GM12873 (cell line): ENCODE results near the gene NOL4L.

Source experiments
- TF ChIP-seq, protein P1 (sequence below): IDR thresholded peaks from 2 replicates; pipeline ENCODE4 v1.5.1; 2012; ENCODE audit warnings: low read depth, mild to moderate bottlenecking, moderate library complexity, low read length, control low read depth; ENCODE audit not compliant: insufficient read depth; ENCODE audit errors: missing control alignments

Gene NOL4L

DNA sequence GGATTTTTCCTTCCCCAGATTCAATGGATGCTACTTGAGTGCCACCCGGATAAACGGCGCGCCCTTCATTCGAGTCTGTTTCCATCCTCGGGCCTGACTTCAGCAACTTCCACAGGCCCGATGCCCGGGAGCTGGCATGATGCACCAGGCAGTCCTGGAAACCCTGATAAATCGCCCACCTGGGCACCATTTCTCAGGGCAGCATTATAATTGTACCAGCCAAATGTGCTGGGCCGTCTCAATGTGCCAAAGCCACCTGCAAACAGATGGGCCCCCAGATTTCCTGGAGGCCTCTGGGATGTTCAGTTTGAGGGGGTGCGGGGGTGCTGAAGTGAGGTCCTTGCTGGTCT is 65.8 kb downstream of the NOL4L start:
- TF ChIP-seq, protein P1, sequence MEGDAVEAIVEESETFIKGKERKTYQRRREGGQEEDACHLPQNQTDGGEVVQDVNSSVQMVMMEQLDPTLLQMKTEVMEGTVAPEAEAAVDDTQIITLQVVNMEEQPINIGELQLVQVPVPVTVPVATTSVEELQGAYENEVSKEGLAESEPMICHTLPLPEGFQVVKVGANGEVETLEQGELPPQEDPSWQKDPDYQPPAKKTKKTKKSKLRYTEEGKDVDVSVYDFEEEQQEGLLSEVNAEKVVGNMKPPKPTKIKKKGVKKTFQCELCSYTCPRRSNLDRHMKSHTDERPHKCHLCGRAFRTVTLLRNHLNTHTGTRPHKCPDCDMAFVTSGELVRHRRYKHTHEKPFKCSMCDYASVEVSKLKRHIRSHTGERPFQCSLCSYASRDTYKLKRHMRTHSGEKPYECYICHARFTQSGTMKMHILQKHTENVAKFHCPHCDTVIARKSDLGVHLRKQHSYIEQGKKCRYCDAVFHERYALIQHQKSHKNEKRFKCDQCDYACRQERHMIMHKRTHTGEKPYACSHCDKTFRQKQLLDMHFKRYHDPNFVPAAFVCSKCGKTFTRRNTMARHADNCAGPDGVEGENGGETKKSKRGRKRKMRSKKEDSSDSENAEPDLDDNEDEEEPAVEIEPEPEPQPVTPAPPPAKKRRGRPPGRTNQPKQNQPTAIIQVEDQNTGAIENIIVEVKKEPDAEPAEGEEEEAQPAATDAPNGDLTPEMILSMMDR: no peak

DNA sequence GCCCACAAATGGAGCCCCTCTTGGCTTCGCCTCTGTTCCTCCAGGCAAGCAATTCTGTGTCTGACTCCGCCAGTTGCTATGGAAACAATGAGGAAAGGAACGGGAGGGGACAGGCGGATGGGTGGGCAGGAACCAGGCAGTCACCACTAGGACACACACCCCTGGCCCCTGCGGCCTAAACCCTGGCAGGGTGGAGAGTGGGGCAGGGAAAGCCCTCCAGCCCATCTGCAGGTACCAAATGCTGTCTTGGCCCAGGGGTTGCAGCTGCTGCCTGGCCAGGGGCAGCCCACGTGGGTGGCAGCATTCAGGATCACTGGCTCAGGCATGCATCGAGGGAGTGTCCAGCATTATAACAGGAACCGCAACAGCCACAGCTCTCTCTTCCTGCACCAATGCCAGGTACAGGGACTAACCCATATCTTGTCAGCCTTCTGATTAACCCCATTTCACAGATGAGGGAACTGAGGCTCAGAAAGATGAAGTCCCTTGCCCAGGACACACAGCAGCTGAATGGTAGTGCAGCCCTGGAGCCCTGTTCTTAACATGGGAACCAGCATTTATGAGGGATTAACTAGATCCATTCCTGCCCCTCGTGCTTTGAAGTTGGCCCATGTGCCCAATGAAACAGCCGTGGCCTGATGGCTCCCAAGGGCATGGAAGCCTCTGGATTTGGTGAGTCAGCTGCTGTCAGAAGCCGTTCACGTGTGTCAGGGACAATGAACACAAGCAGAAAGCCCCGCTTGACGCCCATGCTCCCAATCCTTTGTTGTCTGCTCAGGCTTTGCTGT is 66.3 kb downstream of the NOL4L start:
- TF ChIP-seq, protein P1: no peak

DNA sequence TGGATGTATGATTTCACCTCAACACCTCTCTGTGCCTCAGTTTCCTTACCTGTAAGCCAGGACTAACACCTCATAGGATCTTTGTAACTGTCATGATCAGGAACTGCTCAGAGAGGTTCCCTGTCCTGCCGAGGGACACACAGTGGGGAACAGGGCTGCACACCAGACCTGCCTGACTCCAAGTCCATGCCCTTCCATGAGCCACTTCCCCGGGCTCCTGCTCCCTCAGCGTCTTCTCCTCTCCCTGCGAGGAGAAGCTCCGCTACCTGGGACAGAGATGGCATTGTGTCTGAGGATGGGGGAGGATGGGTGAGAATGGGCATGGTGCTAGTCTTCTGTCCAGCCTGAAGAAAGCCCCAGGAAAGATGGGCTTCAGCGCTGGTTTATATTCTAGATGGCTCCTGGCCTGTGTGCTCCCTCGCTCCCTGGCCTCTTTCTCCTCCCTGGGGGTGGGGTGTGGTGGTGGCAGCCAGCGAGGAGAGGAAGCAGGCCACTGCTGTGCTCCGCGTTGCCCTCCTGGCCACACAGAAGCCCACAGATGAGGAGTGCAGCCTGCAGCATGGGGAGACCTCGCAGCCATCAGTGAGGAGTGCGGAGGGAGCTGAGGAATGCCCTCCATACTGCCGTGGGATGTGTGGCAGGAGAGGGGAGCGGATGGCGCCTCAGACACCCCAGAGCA is 67.1 kb downstream of the NOL4L start:
- TF ChIP-seq, protein P1: no peak

DNA sequence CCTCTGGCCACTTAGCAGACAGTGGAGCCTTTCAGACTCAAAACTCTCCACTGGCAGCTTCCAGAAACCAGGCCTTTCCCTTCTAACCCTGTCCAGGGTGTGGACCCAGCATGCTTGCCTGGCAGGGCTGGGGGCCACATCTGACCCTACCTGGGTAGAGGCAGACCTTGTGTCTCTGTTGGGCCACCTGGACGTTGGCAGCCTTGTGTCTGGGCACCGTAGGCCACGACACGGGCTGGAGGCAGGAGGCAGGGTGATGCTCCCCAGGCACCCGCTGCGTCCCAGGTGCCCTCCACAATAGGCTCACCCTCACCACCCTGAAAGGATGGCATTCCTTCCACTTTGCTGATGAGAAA is 67.6 kb downstream of the NOL4L start:
- TF ChIP-seq, protein P1: no peak

DNA sequence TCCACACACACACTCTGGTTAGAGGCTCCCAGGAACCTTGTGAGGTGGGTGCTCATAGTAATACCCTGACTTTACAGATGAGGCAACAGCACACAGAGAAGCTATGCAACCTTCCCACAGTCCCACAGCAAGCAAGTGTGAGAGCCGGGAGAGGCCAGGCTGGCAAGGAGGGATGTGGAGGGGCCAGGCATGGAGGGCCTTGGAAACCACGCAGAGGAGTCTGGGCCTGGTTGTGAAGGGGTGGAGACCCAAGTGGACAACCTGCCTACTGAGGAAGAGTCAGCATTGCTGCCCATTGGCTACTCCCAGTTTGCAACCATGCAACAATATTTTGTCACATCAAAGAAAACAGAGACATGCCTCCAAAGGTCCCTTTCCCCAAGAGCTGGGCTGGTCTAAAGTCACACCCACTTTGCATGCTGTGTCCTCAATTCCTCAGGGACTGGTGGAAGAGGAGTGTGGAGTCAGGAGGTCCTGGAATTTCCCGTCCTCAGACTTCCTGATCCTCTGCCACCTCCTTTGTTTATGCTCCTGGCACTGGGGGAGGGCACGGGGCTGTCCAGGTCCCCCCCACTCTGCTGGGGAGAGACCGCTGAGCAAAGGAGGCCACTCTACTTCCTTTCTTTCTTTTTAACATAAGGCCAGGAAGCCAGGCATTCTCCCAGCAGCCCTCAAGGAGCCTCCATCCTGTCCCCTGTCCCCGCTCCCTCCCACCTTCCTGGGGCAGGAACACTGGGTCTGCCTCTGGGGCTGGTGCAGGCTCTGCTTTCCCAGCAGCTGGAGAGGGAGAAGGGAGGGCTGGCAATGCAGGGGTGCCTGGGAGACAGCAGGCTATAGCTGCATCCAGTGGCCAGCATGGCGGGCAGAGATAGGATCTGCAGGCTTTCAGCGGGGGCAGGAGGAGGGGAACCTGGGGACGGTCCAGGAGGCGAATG is 68.3 kb downstream of the NOL4L start:
- TF ChIP-seq, protein P1: no peak

DNA sequence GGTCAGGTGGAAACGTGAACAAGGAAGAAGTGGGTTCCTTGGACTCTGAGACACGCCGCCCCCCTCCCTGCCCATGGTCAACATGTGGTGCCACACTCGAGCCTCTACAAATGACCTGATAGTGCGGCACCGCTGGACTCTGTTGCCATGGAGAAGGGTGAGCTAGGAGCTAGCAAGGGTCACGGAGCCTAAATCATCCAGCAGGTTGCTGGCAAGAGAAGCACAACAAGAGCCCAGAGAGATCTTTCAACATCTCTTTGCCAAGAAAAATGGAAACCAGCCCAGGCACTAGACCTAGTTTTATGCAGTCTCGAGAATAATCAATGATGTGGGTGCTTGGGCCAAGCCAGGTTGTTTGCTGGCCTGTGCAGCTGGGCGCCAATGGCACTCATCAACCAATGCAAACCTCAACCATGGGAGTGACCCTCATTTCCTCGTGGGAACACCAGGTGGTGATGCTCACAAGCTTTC is 69.5 kb downstream of the NOL4L start:
- TF ChIP-seq, protein P1: no peak

DNA sequence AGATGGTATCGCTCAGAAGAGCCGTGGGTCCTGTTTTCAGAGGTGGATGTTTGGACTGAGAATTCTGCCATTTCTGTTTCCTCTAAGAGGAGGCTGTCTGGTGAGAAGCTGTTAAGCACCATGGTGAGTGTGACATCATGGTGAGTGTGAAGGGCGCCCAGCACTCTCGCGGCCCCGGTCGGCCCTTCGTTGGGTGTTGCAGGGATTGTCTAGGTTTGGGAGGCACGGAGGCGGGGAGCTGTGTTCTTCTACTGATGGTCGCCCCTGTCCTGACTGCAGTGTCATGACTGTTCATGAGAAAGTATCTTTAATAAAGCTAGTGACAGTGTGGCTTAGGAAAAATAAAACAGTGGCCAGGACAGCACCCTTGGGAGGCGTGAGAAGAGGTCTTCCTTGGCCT is 70.4 kb downstream of the NOL4L start:
- TF ChIP-seq, protein P1: no peak
